SW480 (cell line): Measurements from ENCODE around the gene ATRX.
"Not testable (repeated sequence)": the region's sequence is repeated elsewhere in the genome, so short reads cannot be mapped to it uniquely, and the experiment has no call there.

Source experiments
- DNase-seq: peaks from one replicate; pipeline ENCODE4 v3.0.0-alpha.2; 2016; ENCODE audit warnings: low spot score

The ATRX gene

DNA sequence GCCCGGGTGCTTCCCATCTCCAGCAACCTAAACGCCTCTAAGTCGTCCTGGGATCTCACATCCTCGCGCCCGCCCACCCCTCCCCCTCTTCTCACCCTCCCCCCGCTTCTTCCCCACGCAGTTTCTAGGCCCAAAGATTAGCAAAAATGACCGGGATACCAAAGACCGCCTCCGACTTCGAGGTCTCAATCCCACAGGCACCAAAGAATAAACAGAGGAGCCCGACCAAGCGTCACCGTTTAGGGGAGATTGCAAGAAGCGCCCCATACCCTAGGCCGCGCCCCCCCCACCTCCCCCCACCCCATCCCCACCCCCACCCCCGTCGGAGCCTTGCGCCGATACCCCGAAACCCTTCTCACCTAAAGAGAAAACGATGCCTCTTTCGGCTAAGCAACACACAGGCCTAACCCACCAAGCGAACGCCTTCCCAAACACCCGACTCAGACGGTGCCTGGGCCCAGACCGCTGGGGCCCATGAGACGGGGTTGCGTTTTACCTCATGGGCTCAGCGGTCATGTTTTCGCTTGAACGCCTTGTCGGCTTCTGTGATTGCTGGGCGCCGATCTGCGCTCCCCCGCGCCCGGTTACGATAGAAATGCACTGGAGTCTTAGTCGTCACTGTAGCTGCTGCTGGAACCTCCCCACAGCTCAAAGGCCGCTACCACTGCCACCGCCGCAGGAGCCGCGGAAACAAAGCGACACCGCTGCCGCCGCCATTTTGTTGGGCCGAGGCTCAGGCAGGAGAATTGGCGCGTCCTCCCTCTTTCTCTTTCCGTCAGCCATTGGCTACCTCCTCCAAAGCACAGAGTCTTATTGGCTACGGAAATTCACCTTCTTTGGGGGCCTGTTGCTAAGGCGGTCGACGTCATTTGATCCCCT, at the start of gene ATRX:
ATRX (minus strand) TSS at position 731 of the 879 bp plus-strand sequence; CDS start at position 516, 215 bp downstream.
- DNase-seq, result peak; percentile 88

GRCh38 chrX:77831544-77831943, 45.5 kb upstream of the ATRX start:
- DNase-seq, result not testable (repeated sequence)

- DNase-seq, result not testable (repeated sequence)
Observed at GRCh38 chrX:77821989-77822388, 36.0 kb upstream of the ATRX start.

- no peak for DNase-seq
Observed at GRCh38 chrX:77820091-77820727, 34.2 kb upstream of the ATRX start.

GRCh38 chrX:77814210-77814609, 28.2 kb upstream of the ATRX start:
- DNase-seq, result no peak

DNA sequence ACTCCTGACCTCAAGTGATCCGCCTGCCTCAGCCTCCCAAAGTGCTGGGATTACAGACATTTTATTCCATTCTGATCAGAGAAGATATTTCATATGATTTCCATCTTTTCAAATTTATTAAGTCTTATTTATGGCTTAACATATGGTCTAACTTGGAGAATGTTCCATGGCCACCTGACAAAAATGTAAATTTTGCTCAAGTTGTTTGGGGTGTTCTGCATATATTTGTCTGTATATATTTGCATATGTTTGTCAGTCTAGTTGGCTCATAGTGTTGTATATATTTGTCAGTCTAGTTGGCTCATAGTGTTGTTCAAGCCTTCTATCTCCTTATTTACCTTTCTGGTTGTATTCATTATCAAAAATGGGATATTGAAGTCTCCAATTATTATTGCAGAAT, 16.2 kb upstream of the ATRX start:
- DNase-seq, result no peak

- no peak for DNase-seq
Observed at GRCh38 chrX:77795124-77795523, 9.1 kb upstream of the ATRX start.

DNA sequence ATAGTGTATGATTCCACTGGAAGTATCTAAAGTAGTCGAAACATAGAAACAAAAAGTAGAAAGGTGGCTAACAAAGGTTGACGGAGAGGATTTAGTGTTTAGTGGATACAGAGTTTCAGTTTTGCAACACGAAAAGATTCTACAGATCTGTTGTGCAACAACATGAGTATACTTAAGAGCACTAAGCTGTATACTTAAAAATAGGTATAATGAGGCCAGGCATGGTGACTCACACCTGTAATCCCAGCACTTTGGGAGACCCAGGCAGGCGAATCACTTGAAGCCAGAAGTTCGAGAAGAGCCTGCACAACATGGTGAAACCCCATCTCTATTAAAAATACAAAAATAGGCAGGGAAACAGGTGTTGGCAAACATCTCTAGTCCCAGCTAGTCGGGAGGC, 7.9 kb upstream of the ATRX start:
- DNase-seq, result no peak

DNA sequence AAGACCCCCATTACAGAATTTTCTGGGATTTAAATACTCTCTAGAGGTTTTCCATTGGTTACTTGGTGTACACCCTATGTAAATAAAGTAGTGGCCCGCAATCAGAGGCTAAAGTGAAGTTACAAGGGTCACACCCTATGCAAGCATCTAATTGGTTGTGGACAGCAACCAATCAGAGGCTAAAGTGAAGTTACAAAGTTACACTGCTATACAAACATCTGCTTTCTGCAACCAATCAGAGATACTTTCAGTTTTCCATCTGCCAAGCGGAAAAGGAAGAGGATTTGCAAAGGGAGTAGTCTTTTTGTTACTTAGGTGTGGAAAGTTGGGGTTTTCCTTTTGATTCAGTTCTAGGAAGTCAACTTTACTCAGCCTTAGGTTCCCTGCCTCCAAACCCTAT, 2.0 kb upstream of the ATRX start:
- DNase-seq, result peak; percentile 8

DNA sequence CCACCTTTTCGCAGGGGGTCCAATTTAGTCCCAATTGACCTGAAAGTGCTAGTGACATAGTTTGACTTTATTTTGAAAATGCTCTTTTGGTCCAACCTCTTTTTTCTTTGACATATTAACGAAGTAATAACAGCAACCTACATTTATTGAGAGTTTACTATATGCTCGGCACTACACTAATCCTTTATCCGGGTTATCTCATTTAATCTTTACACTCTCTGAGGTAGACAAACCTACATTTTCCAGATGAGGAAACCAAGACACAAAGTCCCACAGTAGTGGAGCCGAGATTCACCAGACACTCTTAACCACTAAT, 307 bp upstream of the ATRX start:
- no peak for DNase-seq

GRCh38 chrX:77779695-77780094, 6.3 kb downstream of the ATRX start:
- no peak for DNase-seq

GRCh38 chrX:77776659-77777058, 9.4 kb downstream of the ATRX start:
- no peak for DNase-seq

- DNase-seq, result no peak
Observed at GRCh38 chrX:77771601-77772000, 14.4 kb downstream of the ATRX start.

GRCh38 chrX:77768787-77769186, 17.2 kb downstream of the ATRX start:
- DNase-seq, result no peak

DNA sequence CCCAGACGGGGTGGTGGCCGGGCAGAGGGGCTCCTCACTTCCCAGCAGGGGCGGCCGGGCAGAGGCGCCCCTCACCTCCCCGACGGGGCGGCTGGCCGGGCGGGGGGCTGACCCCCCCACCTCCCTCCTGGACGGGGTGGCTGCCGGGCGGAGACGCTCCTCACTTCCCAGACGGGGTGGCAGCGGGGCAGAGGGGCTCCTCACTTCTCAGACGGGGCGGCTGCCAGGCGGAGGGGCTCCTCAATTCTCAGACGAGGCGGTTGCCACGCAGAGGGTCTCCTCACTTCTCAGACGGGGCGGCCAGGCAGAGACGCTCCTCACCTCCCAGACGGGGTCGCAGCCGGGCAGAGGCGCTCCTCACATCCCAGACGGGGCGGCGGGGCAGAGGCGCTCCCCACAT, 19.8 kb downstream of the ATRX start:
- DNase-seq, result not testable (repeated sequence)

DNA sequence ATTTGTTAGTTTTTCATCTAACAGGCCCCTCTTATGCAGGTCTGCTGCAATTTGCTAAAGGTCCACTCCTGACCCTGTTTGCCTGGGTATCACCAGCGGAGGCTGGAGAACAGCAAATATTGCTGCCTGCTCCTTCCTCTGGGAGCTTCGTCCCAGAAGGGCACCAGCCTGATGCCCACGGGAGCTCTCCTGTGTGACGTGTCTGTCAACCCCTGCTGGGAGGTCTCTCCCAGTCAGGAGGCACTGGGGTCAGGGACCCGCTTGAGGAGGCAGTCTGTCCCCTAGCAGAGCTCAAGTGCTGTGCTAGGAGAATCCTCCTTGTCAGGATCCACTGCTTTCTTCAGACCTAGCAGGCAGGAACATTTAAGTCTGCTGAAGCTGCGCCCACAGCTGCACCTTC, 30.5 kb downstream of the ATRX start:
- no peak for DNase-seq

DNA sequence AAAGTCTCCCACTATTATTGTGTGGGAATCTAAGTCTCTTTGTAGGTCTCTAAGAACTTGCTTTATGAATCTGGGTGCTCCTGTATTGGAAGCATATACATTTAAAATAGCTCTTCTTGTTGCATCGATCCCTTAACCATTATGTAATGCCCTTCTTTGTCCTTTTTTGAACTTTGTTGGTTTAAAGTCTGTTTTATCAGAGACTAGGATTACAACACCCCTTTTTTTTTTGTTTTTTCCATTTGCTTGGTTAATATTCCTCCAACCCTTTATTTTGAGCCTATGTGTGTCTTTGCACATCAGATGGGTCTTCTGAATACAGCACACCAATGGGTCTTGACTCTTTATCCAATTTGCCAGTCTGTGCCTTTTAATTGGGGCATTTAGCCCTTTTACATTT, 32.1 kb downstream of the ATRX start:
- DNase-seq, result not testable (repeated sequence)

DNA sequence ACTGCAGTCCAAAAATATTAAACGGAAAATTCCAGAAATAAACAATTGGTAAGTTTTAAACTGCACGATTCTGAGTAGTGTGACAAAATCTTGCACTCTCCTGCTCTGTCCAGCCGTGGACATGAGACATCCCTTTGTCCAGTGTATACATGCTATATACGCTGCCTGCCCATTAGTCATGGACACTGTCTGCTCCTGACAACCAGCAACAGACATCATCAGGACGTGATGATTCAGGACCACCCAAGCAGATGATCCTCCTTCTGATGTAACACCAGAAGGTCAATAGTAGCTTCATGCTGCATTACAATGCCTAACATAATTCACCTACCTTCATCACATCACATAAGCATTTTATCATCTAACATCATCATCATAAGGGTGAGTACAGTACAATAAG, 36.3 kb downstream of the ATRX start:
- DNase-seq, result no peak

GRCh38 chrX:77743720-77744119, 42.3 kb downstream of the ATRX start:
- no peak for DNase-seq

- DNase-seq, result no peak
Observed at GRCh38 chrX:77742788-77743476, 43.1 kb downstream of the ATRX start.

GRCh38 chrX:77740376-77740905, 45.6 kb downstream of the ATRX start:
- no peak for DNase-seq

DNA sequence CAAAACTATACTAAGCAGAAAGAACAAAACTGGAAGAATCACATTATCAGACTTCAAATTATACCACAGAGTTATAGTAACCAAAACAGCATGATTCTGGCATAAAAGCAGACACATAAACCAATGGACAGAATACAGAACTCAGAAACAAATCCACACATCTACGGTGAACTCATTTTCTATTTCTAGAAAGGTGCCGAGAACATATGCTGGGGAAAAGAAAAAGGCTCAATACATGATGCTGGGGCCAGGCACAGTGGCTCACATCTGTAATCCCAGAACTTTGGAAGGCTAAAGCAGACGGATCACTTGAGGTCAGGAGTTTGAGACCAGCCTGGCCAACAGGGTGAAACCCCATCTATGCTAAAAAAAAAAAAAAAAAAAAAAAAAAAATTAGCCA, 52.7 kb downstream of the ATRX start:
- DNase-seq, result no peak
